ENCODE results near the gene PRC1.

DNA sequence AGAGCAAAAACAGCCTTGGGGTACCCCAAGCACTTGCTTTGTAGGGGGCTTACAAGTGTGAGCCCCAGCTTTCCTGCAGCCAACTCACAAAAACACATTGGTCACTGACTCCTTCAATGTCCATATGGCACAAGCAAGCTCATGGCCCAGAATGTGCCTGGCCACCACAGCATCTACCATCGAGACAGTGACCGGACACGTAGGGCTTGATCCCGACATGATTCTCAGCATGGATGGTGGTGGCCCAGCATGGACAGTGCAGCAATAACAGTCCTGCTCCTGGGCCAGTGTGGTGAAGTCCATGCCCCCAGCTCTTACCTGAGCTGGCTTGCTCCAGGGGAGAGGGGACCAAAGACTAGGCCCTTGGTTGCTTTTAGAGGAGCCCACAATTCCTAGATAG, 53.3 kb downstream of the PRC1 start:
- TF ChIP-seq POLR2A (IDR thresholded peaks at IDR 0.05; ENCODE audit: low read depth) (no peak), POLR2AphosphoS5 (IDR thresholded peaks at IDR 0.05) (no peak), EP300 (IDR thresholded peaks at IDR 0.05) (no peak)
- TF ChIP-seq, protein P1, sequence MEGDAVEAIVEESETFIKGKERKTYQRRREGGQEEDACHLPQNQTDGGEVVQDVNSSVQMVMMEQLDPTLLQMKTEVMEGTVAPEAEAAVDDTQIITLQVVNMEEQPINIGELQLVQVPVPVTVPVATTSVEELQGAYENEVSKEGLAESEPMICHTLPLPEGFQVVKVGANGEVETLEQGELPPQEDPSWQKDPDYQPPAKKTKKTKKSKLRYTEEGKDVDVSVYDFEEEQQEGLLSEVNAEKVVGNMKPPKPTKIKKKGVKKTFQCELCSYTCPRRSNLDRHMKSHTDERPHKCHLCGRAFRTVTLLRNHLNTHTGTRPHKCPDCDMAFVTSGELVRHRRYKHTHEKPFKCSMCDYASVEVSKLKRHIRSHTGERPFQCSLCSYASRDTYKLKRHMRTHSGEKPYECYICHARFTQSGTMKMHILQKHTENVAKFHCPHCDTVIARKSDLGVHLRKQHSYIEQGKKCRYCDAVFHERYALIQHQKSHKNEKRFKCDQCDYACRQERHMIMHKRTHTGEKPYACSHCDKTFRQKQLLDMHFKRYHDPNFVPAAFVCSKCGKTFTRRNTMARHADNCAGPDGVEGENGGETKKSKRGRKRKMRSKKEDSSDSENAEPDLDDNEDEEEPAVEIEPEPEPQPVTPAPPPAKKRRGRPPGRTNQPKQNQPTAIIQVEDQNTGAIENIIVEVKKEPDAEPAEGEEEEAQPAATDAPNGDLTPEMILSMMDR (IDR thresholded peaks at IDR 0.05) = no peak
